ENCODE measurements around the gene OGDHL. TPM values are rescaled to one million over a fixed set of nuclear protein-coding genes. Genes with fewer than 3 reads are reported as not detected.

Gene OGDHL
- total RNA-seq, result not detected

GRCh38 chr10:49761789-49762565 lies at the start of gene OGDHL:
Gene OGDHL (minus strand): TSS chr10:49762323. CDS start chr10:49758592, 3,731 bp downstream.
- H3K4me1 ChIP-seq, result no peaks in the 10 kb centered on the region
- intact Hi-C loops (cut with DNase I), result no loop called here
- H3K27ac ChIP-seq, result no peak within 1 kb of the TSS
- H3K36me3 ChIP-seq, result no peaks in the 10 kb centered on the region
- H3K27me3 ChIP-seq, result no peaks in the 10 kb centered on the region
- H3K4me3 ChIP-seq, result peak within 1 kb of the TSS; percentile 55 to 61
- H3K9me3 ChIP-seq, result no peaks in the 10 kb centered on the region
- DNase-seq (ENCODE audit: low spot score in 2 of 2), result no peak
- no peak for TF ChIP-seq CTCF (IDR thresholded peaks at IDR 0.05)

GRCh38 chr10:49803988-49804387 lies 41.9 kb upstream of the OGDHL start:
- Histone ChIP-seq H3K27me3 (no peaks in the 10 kb centered on the region), H3K4me1 (no peaks in the 10 kb centered on the region), H3K4me3 (no peak overlapping the region), H3K9me3 (no peaks in the 10 kb centered on the region), H3K27ac (no peak overlapping the region), H3K36me3 (no peaks in the 10 kb centered on the region)
- TF ChIP-seq CTCF (IDR thresholded peaks at IDR 0.05), result no peak
- DNase-seq (ENCODE audit: low spot score in 2 of 2), result no peak
- intact Hi-C loops (cut with DNase I), result no loop called here

GRCh38 chr10:49798275-49798674 lies 36.2 kb upstream of the OGDHL start:
- TF ChIP-seq CTCF (IDR thresholded peaks at IDR 0.05), result no peak
- DNase-seq (ENCODE audit: low spot score in 2 of 2), result no peak
- H3K4me3 ChIP-seq, result no peak overlapping the region
- H3K27me3 ChIP-seq, result no peaks in the 10 kb centered on the region
- no peak overlapping the region for H3K27ac ChIP-seq
- no peaks in the 10 kb centered on the region for H3K9me3 ChIP-seq
- intact Hi-C loops (cut with DNase I), result no loop called here
- no peaks in the 10 kb centered on the region for H3K36me3 ChIP-seq
- H3K4me1 ChIP-seq, result no peaks in the 10 kb centered on the region

GRCh38 chr10:49791100-49791499 lies 29.0 kb upstream of the OGDHL start:
- no peaks in the 10 kb centered on the region for H3K36me3 ChIP-seq
- H3K27ac ChIP-seq, result no peak overlapping the region
- H3K9me3 ChIP-seq, result no peaks in the 10 kb centered on the region
- no peaks in the 10 kb centered on the region for H3K4me1 ChIP-seq
- TF ChIP-seq CTCF (IDR thresholded peaks at IDR 0.05), result no peak
- intact Hi-C loops (cut with DNase I), result no loop called here
- H3K27me3 ChIP-seq, result no peaks in the 10 kb centered on the region
- DNase-seq (ENCODE audit: low spot score in 2 of 2), result no peak
- no peak overlapping the region for H3K4me3 ChIP-seq

GRCh38 chr10:49784681-49785080 lies 22.6 kb upstream of the OGDHL start:
- no peak for DNase-seq (ENCODE audit: low spot score in 2 of 2)
- TF ChIP-seq CTCF (IDR thresholded peaks at IDR 0.05), result no peak
- no peaks in the 10 kb centered on the region for H3K4me1 ChIP-seq
- no peaks in the 10 kb centered on the region for H3K27me3 ChIP-seq
- H3K4me3 ChIP-seq, result no peak overlapping the region
- no peaks in the 10 kb centered on the region for H3K36me3 ChIP-seq
- intact Hi-C loops (cut with DNase I), result no loop called here
- no peak overlapping the region for H3K27ac ChIP-seq
- H3K9me3 ChIP-seq, result no peaks in the 10 kb centered on the region
